GM18873 (cell line): ENCODE results near the gene SLC35A4.

ENCODE experiments used
- ATAC-seq: cut with Tn5 transposase; IDR thresholded peaks from one replicate; pipeline ENCODE4 v1.9.1; 2021; ENCODE audit warnings: mild to moderate bottlenecking, moderate library complexity, moderate number of reproducible peaks; ENCODE audit not compliant: unreplicated experiment, low FRiP score

SLC35A4 gene, protein sequence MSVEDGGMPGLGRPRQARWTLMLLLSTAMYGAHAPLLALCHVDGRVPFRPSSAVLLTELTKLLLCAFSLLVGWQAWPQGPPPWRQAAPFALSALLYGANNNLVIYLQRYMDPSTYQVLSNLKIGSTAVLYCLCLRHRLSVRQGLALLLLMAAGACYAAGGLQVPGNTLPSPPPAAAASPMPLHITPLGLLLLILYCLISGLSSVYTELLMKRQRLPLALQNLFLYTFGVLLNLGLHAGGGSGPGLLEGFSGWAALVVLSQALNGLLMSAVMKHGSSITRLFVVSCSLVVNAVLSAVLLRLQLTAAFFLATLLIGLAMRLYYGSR

DNA sequence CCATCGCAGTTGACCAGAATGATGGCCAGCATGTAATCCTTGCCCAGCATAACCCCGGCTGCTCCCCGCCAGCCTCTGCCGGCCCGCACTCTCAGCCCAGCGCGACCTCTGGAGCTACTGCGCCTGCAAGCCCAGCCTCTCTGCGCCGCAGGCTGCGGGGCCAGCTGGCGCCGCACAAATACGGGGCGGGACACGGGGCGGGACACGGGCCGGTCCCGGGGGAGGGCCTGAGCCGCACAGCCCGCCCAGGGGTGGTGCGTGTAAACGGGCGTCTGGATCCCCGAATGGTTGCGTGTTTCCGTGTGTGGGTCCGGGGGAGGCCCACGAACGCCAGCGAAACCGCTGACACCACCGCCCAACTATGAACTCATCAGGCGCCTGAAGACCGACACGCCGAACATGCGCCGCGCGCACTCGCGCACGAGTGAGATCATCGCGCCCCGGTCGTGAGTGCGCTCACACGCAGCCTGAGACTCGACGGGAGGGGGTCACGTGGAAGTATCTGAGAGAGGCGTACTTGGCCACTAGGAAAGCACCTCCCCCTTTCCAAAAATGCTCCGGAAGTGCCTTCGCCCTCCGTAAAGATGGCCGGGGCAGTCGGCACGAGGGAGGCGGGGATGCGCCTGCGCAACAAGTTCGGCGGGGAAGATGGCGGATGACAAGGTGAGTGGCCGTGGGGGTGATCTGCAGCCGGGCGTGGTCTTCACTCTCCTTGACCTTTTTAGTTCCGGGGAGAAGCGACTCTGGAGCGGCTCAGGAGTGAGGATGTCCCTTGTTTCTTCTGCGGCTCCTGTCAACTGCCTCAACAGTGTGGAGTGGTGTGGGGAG lies at the start of gene SLC35A4, which contains the start of gene APBB3:
Gene SLC35A4 (plus strand): TSS at position 633 of the 828 bp plus-strand sequence. CDS start 2,342 bp downstream, outside the sequence.
Gene APBB3 (minus strand): TSS at position 403 of the 828 bp plus-strand sequence. CDS start 353 bp downstream, at position 50.
- ATAC-seq, result peak; percentile 84

DNA sequence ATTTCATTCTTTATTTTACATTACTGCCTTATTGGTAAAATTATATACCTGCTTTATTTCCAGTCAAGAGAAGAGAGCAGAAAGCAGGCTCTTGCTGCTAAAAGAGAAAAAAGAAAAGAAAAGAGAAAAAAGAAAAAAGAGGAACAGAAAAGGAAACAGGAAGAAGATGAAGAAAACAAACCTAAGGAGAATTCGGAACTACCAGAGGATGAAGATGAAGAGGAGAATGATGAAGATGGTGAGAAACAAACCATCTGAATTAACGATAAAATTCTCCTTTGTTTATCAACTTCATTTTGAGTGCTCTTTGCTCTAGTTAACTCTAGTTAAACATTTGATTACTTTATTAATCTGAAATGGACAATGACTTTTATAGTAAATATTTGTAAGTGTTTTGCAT lies 40.6 kb upstream of the SLC35A4 start:
- no peak for ATAC-seq

DNA sequence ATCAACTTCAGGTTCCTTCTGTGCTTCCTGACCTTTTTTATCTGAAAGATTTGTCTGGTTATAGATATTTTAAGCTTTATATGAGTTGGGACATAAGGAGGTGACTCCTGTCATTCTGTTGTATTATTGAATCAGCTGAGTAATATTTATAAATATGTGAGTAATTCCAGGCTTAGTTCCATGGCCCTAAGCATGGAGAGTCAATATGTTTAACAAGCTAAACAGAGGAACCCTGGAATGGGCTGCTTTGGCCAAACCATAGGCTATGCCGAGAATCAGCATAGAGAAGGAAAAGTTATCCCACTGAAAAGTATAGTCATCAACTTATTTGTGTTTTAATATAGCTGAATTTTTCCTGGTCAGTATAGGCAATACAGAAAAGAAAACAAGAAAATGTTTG lies 24.4 kb upstream of the SLC35A4 start:
- no peak for ATAC-seq

DNA sequence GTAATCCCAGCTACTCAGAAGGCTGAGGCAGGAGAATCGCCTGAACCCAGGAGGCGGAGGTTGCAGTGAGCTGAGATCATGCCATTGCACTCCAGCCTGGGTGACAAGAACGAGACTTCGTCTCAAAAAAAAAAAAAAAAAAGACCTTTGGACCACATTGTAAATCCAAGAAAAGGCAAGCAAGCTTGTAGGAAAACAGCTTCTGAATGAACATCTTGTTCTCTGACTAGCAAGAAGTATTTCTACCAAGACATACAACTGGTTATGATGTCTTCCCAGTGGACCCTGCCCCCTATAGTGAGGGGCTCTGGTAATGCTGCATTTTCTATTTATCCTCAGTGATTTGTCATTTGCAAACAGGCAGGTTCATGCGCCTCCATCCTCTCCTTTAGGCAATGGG lies 21.7 kb upstream of the SLC35A4 start:
- no peak for ATAC-seq

DNA sequence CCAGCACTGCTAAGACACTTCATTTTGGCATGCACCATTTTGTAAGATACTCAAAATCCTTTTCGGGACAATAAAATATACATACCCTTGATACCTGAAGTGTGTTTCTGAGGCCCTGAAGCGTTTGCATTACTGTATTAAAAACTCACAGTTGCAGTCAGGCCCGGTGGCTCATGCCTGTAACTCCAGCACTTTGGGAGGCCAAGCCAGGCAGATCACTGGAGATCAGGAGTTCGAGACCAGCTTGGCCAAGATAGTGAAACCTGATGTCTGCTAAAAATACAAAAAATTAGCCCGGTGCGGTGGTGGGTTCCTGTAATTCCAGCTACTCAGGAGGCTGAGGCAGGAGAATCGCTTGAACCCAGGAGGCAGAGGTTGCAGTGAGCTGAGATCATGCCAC lies 19.6 kb upstream of the SLC35A4 start:
- no peak for ATAC-seq

DNA sequence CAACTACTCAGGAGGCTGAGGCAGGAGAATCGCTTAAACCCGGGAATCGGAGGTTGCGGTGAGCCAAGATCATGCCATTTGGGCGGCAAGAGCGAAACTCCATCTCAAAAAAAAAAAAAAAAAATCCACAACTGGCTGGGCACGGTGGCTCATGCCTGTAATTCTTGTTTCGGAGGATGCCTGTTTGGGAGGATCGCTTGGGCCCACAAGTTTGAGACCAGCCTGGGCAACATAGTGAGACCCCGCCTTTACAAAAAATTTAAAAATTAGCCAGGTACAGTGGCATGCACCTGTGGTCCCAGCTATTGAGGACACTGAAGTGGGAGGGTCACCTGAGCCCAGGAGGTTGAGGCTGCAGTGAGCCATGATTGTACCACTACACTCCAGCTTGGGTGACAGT lies 19.0 kb upstream of the SLC35A4 start:
- no peak for ATAC-seq

DNA sequence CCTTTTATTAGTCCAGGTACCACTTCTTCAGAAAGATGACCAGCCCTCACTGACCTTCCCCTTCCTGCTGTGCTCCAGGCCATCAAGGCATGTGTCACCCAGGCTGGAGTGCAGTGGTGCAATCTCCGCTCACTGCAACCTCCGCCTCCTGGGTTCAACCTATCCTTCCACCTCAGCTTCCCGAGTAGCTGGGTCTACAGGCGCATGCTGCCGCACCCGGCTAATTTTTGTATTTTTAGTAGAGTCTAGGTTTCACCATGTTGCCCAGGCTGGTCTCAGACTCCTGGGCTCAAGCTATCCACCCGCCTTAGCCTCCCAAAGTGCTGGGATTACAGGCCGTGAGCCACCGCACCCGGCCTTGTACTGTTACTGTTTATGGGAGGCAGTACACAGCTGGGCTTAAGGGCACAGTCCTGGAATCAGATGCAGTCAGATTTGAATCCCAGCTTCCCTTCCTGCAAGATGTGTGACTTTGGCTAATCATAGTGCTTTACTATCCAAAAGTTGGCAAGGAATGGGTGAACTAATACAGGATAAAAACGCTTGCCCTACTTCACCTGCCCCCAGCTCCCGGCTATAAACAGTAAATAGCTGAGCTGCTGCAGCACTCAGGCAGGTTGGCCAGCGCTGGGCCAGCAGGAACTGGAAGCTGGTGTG lies 17.6 kb upstream of the SLC35A4 start:
- ATAC-seq, result peak; percentile 6

DNA sequence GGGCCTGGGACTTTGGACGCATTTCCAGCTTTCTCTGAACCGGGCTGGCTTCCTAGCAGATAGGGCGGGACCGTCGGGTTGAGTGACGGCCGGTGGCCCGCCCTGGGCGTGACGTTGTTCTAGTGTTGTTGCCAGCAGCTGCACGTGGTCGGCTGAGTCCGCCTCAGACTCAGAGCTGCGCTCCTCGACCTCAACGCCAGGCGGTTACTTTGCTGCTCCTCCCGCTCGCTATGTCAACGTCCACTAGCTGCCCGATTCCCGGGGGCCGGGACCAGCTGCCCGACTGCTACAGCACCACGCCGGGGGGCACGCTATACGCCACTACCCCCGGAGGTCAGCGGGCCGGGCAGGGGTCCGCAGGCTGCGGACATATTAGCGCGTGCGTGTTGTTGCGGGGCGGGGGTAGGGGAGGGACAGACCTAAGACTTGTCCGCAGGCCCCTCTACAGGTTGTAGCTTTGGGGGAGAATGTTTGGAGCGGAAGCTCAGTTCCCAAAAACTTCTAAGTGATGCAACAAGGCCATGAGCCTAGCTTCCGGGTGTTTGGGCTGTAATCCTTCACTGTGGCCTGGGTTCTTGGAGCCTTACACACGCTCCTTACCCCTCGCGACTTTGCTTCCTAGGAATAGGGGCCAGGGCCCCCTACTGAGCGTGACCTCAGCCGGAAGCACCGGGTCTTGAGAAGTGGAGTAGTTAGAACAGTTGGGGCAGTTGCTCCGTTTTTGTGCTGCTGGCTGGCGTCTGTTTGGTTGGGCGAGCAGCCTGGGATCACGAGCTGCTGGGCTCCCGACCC lies 16.9 kb upstream of the SLC35A4 start, which contains the start of gene EIF4EBP3:
Gene EIF4EBP3 (plus strand): TSS at position 155 of the 792 bp plus-strand sequence. CDS start 76 bp downstream, at position 231.
- peak; percentile 92 for ATAC-seq

DNA sequence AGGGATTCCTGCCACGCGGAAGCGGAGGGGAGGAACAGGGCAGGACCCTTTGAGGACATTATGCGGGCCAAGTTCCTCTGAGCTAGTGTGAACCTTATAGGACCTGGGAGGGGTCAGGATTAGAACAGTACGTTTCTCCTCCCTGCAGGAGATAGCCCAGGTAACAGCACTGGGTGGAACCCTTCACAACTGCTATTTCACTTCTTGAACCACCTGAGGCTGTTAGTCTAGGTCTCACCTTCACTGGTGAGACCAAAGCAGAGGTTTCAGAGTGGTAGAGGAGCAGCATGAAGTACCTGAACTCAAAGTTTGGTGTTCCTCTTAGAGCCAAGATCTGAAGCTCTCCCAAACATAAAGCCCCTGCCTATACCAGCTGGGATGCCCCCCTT lies 16.3 kb upstream of the SLC35A4 start:
- no peak for ATAC-seq

DNA sequence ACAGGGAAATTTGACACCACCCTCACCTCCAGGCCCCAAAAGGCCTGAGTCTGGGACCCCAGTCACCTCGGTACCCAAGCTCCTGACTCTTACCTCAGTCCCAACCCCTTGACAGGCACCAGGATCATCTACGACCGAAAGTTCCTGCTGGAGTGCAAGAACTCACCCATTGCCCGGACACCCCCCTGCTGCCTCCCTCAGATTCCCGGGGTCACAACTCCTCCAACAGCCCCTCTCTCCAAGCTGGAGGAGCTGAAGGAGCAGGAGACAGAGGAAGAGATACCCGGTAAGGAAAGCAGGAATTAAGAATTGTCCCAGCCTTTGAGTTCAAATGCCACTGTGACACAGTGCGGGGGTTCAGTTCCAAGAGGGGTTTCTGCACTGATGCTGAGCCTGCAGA lies 15.8 kb upstream of the SLC35A4 start:
- no peak for ATAC-seq

DNA sequence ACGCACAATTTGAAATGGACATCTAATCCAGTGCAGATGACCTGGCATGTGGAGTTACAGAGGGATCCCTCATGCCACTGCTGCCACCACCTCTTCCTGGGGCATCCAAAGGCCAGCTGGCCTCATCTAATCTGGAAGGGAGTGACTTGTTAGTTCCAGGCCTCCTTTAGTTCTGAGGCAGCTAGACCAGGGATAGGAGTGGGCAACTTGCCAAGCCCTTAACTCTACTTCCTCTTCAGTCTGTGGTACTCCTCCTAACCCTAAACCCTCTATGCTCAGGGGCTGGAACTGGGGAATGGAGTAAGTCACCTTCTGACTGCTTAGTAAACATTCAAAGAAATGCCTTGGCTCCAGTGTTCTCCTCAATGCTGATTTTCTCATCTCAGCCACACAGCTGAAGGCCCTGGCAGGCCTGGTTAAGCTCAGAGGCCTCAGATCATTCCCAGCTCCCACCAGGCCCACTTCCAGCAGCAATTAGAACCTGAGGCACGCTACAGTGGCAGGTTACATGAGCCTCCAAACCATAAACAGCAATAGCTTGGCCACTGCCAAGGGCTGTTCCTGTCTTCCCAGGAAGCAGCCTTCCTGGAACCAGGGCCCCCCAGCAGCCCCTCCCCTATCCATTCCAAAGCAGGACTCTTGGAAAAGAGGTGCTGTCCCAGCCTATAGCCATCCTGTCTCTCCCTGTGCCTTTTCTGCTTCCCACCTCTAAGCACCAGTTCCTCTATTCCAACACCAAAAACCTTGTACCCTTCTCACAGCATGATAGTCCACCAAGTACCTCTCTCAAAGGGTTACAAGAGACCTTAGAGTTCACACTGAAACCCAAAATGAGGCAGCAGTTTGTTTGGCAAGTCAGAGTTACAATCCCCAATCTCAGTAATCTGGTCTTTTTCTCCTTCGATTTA lies 15.1 kb upstream of the SLC35A4 start:
- no peak for ATAC-seq

DNA sequence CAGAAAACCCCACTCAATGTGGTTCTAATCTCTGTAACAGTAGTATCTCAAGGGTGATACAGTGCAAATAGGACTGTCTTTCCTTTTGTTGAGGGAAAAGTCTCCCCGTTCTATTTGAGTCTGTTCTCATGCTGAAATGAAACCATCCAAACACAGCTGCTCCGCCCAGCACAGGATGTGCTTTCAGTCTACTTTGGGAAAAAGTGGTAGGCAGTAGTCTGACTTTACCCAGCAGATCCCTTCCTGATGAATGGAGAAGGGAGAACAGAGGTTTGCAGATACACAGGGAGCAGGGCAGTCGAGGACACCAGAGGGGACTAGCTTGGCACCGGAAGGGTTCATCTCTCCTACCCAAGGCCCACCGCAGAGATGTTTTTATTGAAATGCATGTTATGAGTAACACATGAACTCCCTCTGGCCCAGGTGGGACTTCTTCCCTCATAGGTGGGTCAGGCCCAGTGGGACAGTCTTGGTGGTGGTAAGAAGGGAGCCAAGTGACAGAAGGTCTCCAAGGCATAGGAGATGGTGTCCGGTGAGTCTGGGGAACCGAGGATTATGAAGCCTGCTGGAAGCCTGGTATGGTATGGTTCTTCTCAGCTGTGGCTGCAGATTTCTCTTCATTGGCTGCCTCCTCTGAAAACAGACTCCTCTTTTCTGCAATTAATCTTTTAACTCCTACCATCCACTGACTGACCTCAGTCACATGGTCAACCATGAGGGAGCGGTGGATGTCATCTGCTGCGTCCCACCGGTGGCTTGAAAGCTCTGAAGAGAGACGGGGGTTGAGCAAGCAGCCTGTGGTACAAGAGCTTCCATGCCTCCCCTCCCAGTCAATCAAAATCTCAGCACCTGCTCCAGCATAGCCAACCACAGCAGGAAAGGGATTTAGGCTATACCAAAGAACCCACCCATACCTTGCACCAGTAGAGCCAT lies 14.2 kb upstream of the SLC35A4 start:
- no peak for ATAC-seq

DNA sequence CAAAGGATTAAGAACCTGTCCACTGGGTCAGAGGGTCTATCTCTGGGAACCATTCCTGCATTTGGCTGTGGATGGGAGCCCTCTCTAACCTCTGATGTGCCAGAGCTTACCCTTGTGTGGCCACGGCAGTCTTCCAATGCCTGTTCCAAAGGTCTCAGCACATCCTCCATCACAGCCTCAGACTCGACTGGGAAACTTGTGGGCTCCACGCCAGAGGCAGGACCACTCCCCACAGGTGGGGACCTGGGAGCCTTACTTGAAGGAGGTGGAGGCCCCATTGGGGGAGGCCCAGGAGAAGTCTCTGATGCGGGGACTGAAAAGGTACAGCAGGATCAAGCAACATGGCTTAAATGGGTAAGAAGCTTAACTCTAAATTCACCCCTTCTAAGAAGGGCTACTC lies 12.8 kb upstream of the SLC35A4 start:
- ATAC-seq, result no peak

DNA sequence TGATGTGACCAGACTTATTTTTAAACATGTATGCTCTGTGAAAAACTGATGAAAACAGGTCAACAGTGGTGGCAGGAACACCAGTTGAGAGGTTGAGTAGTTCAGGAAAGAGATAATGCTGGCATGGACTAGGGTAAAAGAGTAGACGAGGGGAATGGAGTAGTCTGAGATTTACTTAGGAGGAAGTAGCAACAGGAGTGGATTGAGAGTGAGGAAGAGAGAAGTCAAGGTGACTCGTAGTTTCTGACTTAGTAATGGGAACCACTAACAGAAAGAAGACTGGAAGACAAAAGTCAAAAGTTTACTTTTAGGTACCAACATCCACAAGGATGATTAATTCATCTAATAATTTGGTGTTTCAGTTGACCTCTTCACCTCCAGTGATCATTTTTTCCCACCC lies 11.0 kb upstream of the SLC35A4 start:
- ATAC-seq, result no peak

DNA sequence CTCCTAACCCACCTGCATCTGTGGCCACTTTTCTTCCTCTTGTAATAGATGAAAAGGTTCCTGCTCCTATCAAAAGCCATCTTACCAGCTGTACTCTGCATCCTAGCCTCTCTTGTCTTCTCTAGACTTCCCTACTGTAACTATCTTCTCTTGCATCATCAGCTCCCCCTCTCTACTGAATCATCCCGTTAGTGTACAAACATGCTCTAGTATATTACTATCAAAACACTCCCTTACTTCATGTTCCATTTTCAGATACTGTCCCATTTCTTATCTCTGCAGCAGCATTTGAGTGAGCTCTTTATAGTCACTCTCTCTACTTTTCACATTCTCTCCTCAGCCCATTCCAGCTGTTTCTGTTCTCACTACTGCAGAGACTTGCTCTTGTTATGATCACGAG lies 10.2 kb upstream of the SLC35A4 start:
- no peak for ATAC-seq

DNA sequence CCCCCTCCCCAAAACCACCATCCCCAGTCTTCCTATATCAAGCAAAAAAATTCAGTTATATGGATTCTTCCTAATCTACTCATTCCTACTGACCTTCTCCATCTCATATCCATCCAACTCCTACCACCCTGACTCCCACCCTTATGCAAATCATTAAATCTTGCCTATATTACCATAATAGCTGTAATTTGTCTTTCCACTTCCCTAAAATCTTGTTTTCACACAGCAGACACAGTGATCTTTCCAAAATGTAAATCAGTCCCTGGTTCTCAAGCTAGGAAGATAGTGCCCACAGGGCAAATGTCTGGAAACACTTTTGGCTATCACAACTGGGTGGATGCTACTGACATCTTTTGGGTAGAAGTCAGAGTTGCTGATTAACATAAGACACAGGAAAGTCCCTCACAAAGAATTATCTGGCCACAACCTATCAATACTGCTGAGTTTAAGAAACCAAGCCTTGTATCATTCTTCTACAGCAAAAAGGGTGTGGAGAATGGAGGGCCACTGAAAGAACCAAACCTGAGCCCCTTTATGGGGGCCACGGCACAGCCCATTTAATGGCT lies 8.8 kb upstream of the SLC35A4 start:
- ATAC-seq, result no peak

DNA sequence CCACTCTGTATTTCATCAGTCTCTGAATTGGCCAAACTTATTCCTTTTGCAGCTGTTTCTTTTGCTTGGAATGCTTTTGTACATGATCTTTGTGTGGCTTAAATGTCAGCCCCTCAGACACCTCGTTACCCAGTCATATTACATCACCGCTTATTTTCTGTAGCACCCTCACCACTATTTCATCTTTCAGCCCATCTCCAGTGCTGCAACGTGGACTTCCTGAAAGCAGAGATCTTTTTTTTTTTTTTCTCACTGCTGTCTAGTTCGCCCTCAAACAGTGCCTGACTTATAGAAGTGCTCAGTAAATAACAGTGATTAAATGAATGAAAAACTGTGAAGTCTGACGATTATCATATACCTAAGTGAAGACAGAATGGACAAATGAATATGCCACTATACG lies 8.2 kb upstream of the SLC35A4 start:
- no peak for ATAC-seq
